ENCODE measurements around the gene TANC1. TPM values are rescaled to one million over a fixed set of nuclear protein-coding genes. Genes with fewer than 3 reads are reported as not detected.

TANC1 gene
- total RNA-seq, 1 experiment from 2014 or later, result 2.5 TPM

DNA sequence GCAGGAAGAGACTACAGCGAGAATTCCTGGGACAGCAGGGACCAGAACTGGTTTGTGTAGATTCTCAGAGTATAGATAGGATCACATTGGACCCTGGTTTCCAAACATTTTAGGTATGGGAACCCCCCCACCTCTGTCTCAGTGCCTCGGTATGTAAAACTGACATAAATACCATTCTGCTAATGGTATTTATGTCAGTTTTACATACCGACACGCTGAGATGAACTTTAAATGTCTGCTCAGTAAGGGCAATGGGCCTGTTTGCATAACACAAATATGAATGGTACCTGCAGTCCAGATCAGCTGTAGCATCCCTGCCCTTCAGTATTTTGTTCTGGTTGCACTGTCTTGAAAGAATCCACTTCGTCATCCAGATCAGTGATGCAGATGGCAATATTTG lies 244.9 kb downstream of the TANC1 start:
- Histone ChIP-seq H3T11ph (ENCODE audit: low read length) (no peak overlapping the region), H4K20me1 (ENCODE audit: control insufficient read depth, insufficient read depth, insufficient read length) (no peaks in the 10 kb centered on the region), H3K27ac (ENCODE audit: insufficient read length, low read depth, low read length) (no peak overlapping the region), H2AK5ac (ENCODE audit: insufficient read length, low read length) (no peak overlapping the region), H4K8ac (replicated peaks; ENCODE audit: insufficient read length, low read depth, low read length) (no peak overlapping the region), H3K9me3 (ENCODE audit: control insufficient read depth, low read depth, low read length) (no peaks in the 10 kb centered on the region), H2BK20ac (ENCODE audit: low read depth, low read length, poor library complexity, severe bottlenecking) (no peak overlapping the region), H3K23me2 (ENCODE audit: insufficient read length, low read depth, low read length, poor library complexity, severe bottlenecking) (peaks cover 3% of the 10 kb centered on the region), H3K9ac (ENCODE audit: extremely low read depth, insufficient read length, low read length) (no peak overlapping the region), H3K23ac (ENCODE audit: insufficient read length, low read depth, low read length) (no peak overlapping the region), H3K56ac (ENCODE audit: insufficient read length, low read depth, low read length) (no peak overlapping the region), H3K79me1 (ENCODE audit: insufficient read depth, low read depth, low read length, poor library complexity, severe bottlenecking) (no peaks in the 10 kb centered on the region), H3K27me3 (ENCODE audit: insufficient read depth, low read length) (peaks cover 52% of the 10 kb centered on the region), H2BK15ac (ENCODE audit: low read depth, low read length) (no peak overlapping the region), H4K5ac (ENCODE audit: insufficient read length, low read depth, low read length) (no peak overlapping the region), H3K4me1 (ENCODE audit: insufficient read depth, low read length) (no peaks in the 10 kb centered on the region; the same call in 1 of the 2 replicates), H3K18ac (ENCODE audit: insufficient read length, low read depth, low read length) (no peak overlapping the region), H2BK12ac (ENCODE audit: insufficient read length, low read depth, low read length) (no peak overlapping the region), H2AFZ (ENCODE audit: low read length) (no peak overlapping the region), H3K4ac (ENCODE audit: low read depth, low read length) (no peak overlapping the region), H3K4me2 (ENCODE audit: insufficient read depth, insufficient read length, low read length) (no peak overlapping the region), H2BK120ac (ENCODE audit: low read depth, low read length, poor library complexity, severe bottlenecking) (no peak overlapping the region), H2BK5ac (ENCODE audit: insufficient read length, low read length) (no peak overlapping the region), H3K14ac (ENCODE audit: insufficient read depth, low read length) (no peak overlapping the region), H3K79me2 (ENCODE audit: insufficient read depth, low read length) (no peaks in the 10 kb centered on the region), H4K91ac (ENCODE audit: insufficient read length, low read depth, low read length) (no peak overlapping the region)
- TF ChIP-seq, protein P1, sequence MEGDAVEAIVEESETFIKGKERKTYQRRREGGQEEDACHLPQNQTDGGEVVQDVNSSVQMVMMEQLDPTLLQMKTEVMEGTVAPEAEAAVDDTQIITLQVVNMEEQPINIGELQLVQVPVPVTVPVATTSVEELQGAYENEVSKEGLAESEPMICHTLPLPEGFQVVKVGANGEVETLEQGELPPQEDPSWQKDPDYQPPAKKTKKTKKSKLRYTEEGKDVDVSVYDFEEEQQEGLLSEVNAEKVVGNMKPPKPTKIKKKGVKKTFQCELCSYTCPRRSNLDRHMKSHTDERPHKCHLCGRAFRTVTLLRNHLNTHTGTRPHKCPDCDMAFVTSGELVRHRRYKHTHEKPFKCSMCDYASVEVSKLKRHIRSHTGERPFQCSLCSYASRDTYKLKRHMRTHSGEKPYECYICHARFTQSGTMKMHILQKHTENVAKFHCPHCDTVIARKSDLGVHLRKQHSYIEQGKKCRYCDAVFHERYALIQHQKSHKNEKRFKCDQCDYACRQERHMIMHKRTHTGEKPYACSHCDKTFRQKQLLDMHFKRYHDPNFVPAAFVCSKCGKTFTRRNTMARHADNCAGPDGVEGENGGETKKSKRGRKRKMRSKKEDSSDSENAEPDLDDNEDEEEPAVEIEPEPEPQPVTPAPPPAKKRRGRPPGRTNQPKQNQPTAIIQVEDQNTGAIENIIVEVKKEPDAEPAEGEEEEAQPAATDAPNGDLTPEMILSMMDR (conservative IDR thresholded peaks at IDR 0.05), result no peak
- Mint-ChIP-seq H3K4me3 (no peak overlapping the region), H3K36me3 (ENCODE audit: insufficient read depth in 1 of 3, low read depth in 3 of 3) (no peaks in the 10 kb centered on the region; a peak in 2 of 7 replicates), H3K9me3 (no peaks in the 10 kb centered on the region), H3K4me1 (peaks cover 25 to 31% of the 10 kb centered on the region in 2 experiments), H3K27ac (no peak overlapping the region), H3K27me3 (ENCODE audit: low read depth) (peaks cover 91% of the 10 kb centered on the region)
- no CpG with 5 or more reads among the region's 5 CpGs for WGBS (ENCODE audit: extremely low coverage, insufficient read length, low lambda C conversion rate)
- no peak for DNase-seq
